ELR (cell line): Measurements from ENCODE around the gene NT5C1B.
A peak's percentile ranks its signal among the peaks of the same experiment; 100 is the strongest.

Source experiments
- DNase-seq: peaks from one replicate; pipeline ENCODE4 v3.0.0-alpha.2; 2015; ENCODE audit warnings: low read depth

The NT5C1B gene

DNA sequence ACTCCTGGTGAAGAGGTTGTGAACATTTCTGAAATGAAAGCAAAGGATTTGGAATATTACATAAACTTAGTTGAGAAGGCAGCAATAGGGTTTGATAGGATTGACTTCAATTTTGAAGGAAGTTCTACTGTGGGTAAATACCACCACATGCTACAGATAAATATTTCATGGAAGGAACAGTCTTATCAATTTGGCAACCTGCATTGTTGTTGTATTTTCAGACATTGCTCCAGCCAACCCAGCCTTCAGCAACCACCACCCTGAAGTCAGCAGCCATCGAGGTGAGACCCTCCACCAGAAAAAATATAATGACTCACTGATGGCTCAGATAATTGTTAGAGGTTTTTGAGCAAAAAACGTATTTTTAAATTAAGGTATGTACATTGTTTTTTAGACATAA lies 38.9 kb downstream of the NT5C1B start:
- no peak for DNase-seq

DNA sequence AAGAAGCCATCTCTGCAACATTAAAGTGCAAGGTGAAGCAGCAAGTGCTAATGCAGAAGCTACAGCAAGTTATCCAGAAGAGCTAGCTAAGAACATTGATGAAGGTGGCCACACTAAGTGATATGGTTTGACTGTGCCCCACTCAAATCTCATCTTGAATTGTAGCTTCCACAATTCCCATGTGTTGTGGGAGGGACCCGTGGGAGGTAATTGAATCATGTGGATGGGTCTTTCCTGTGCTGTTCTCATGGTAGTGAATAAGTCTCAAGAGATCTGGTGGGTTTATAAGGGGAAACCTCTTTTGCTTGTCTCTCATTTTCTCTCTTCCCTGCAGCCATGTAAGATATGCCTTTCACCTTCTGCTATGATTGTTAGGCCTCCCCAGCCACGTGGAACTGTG lies 40.3 kb downstream of the NT5C1B start:
- no peak for DNase-seq

DNA sequence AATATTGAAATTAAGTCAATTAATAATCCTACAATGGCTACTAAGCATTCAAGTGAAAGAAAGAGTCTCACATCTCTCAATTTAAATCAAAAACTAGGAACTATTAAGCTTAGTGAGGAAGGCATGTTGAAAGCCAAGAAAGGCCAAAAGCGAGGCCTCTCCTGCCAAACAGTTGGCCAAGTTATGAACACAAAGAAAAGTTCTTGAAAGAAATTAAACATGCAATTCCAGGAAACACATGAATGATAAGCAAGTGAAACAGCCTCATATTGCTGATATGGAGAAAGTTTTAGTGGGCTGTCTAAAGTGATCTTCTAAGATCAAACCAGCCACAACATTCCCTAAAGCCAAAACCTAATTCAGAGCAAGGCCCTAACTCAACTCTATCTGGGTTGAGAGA lies 40.7 kb downstream of the NT5C1B start:
- DNase-seq, result no peak

DNA sequence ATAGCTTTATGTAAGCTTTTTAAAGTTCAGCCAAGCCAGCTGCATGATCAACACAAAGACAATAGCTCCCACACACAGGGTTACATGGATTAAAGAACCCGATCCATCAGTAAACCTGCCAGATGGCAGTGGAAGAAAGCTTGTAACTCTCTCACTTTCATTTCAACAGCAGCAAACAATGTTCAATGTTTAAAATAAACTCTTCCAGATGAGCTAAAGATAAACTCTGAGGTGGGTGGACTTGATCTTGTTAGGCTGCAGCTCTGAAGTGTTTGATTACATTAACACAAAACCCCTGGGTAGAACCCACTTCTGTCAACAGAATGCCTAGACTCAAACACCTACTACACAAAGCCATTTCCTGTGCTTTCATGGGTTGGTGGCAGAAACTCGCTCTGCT lies 42.8 kb downstream of the NT5C1B start:
- DNase-seq, result no peak

DNA sequence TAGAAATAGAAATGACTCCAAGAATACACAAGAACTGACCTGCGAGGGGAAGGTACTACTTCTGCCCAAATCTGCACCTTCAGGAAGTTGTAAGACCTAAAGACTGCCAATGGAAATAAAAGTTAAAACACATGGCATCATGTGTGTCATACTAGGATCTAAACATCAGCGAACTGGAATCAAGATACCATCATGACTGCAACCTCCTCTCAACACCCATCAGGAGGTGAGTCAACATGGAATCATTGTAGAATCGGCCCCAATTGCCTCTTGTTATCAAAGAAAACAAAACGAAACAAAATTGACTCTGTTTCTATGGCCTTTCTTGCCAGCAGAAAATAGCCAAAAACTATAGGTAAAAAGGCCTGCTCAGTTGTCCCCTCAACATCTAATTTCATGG lies 44.0 kb downstream of the NT5C1B start:
- DNase-seq, result peak; percentile 89

DNA sequence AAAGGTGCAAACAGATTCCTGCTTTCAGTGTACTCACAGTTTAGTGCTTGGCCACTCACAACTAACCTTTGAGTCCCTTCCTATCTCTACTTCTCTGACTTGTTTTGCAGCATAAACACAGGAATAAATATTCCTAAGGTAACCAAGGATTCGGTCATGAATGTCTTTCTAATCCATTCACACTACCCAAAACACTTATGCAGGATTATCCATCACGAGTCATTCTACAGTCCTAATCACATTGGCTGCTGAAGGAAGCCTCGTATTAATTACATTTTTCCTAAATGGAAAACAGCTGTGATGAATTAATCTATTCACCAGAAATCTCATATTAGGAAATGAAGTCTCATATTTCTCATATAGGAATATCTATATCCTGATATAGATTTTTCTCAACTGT lies 45.2 kb downstream of the NT5C1B start:
- peak; percentile 20 for DNase-seq

DNA sequence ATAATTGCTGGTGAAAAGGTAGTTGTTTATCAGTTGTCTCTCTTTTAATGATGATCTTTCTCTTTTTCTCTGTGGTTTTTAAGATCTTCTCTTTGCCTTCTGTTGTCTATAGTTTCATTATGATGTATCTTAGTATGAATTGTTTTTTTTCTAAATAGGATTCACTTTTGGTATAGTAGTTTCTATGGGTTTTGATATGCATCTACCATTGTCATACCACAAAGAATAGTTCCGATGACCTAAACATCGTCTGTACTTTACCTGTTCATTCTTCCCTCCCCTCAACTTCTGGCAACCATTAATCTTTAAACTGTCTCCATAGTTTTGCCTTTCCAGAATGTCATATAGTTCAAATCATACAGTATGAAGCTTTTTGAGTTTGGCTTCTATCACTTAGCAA lies 48.5 kb downstream of the NT5C1B start:
- DNase-seq, result no peak

DNA sequence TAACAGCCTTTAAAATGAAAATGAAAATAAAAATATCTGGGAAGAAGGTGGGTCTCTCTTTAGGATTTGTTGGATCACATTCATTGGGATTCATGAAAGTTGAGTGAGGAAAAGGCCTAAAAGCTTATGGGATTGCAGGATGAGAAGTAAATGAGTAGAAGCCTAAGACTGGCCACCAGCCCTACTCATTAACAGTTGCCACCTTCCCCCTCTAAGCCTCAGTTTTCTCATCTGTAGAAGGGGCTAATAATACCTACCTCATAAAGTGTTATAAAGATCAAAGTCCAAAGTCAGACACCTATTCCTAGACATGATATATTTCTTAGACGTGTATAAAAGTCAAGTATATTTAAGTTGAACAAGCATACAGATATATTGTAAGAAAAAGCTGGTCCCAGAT lies 52.7 kb downstream of the NT5C1B start:
- no peak for DNase-seq

DNA sequence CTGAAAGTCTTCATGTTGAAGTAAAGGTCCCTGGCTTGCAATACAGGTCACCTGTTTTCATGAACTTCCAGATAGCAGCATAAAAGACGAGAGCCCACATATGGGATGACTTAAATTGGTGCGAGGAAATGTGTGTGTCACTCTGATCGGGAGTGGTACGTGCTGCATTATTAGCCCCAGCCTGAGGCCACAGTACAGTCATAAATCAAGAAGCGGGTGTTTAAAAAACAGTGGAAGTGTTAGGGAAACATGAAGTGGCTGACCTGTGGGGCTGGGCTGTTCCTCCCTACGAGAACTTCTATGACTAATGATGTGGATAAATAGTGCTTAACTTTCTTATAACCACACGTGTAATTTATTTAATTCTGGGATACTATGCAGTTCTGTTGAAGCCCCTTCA lies 53.3 kb downstream of the NT5C1B start:
- peak; percentile 63 for DNase-seq

DNA sequence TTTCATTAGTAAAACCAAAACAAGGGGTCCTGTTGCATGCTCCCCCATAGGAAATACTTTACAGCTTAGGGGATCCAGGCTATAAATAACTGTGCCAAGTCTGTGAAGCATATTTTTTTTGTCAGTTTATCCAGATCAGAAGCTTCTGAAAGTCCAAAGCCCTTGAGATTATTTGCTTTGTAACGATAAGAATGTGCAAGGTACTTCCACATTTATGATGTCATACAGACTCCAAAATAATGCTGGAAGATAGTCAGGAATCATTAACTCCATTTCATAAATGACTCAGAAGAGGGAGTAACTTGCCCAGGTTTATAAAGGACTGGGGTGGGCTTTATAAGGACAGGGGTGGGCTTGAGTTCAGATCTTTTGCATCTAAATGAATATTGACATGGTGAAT lies 58.2 kb downstream of the NT5C1B start:
- DNase-seq, result no peak

DNA sequence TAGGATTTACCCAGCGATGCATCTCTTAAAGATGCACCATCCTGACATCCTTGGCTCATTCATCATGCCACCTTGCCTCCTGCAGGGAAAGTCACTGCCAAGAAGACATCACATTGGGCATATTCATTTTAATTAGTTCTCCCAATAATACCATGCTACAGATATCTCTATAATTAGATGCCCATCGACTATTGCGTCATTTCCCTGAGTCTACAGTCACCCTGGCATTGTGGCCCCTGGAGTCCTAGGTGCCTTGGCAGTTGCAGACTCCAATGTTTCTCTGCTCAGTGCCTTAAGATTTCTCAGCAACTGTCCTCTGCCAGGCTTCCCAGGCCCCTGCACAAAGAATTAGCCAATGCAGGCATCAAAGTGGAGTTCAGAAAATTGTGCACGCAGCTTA lies 61.5 kb downstream of the NT5C1B start:
- DNase-seq, result no peak

DNA sequence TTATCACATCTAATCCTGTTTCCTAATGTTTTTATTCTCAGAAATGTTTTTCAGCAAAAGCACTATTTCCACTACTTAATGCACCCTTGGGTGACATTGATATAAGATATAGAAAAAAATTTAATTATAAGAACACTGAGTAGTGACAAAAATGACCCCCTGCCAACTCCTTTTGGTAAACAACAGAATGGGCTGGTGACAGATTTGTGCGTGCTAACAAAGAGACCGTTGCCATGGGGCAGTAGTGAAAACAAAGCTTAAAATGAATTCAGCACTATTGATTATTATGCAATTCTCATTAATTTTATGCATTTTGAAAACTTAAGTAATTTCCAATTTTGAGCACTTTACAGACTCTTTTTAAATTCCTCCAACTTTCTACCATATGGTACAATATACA lies 62.0 kb downstream of the NT5C1B start:
- no peak for DNase-seq

DNA sequence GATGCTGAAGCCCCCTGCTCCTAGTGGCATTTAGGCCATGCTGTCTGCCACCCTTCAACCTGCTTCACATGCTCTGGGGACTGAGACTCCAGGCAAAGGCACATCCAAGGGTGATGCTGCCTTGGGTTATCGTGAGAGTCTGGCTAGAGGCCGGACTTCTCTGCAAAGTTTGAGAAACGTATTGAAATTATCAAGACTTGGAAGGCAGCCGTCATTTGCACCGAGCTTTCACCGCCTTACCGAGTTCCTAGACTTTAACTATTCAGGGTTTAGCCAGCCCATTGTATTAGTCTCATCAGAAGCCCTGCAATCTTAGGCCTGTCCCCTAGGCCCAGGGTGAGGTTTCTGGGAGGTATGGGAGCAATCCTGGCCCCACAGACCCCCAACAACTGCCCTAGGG lies 62.9 kb downstream of the NT5C1B start:
- DNase-seq, result no peak

DNA sequence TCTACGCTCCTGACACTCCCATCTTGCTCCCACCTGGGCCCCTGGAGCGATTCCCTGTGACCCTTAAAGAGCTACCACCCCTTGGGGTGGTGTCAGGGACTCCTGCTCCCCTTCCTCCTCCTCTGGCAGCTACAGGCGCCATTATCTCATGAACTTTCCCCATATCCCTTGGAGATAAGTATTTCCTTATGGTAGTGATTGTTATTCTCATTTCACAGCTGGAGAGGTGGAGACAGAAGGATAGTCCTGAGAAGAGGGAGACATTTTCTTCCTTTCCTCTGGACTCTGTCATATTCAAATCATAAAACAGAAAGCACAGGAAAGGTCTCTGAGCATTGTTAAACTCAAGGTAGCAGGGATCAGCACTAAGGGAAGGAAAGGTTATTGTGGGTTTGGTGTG lies 63.5 kb downstream of the NT5C1B start:
- no peak for DNase-seq

DNA sequence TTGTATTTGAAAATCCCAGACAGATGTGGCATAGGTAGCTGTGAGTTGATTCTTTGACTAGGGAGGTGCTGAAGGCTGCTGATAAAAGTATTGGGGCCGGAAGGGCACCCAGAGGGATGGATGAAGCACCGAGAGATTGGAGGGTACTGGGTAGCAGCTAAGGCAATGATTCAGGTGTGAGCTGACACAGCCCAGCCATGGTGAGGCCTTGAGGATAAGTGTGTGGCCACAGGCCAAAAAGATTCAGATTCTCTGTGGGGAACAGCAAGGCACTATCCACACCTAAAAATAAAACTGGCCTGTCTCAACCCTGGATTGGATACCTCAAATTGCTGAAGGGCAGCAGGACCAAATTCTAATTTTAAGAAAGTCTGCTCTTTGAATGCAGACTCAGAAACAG lies 64.1 kb downstream of the NT5C1B start:
- DNase-seq, result no peak

DNA sequence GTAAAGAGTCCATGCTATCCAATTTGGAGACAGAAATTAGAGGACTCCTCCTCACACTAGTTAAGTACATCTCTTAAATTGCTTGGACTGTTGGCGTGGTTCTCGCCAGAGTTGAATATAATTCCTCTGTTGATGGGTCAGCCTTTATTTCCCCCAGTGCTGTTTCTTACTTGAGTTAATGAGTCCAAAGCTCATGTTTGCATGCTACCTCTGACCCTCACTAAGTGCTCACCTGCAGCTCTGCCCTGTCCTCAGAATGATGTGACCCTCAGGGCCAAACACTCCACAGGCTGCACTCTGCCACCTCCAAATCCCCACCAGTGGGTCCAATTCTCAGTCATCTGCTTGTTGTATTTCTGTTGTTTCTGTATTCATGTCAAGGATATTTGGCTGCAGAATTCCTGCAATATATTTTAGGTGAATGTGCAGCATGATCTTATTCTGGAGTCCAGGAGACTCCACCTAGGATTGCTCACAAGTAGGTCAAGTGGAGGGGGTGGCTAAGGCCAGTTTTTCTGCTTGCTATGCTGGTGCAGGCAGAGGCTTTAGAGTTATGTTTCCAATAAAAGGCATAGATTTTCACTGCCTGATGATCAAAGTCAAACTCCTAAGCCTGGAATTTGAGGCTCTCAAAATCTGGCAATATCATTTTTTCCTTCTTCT lies 66.8 kb downstream of the NT5C1B start:
- no peak for DNase-seq

DNA sequence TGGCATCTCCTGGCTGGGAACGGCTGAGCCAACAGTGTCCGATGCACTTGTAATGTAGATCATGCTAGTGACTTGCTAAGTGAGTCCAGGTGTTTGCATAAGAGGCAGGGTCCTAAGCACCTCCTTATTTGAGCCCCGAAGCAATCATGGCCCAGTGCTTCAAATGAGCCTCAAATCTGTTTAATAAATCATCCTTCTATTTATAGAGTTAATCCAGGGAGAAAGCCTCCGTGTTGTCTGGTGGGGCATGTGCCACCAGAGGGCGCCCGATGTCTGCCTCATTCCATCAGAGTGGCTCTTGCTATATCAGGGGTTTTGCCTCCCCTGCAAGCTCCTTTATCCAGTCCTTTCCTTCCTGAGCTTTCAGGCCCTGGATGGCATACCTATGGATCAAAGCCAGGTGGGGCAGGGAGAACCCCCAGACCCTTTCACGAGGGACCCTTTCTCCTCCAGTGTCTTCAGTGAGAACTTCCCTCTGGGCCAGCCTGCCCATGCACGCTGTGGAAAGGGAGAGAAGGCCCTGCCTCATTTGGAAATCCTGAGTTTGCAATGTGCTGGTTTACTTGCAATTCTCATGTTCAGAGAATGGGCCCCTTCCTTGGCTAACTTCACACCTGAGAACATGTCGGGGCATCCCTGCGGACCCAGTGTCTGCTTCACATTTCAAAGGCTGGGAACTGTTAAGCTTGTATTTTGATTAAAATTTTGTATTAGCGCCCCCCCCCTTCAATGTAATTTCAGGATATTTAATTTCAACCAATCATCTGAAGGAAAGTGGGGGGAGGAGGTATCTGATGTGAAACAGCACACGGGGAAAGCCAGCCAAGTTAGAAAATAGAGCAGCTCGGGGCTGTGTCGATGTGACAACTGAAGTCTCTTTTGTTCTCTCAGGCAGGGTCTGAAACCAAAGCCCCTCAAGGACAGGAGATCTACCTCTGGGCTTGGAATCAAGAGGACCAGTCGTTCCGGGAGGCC lies 68.6 kb downstream of the NT5C1B start:
- peak; percentile 75 for DNase-seq

DNA sequence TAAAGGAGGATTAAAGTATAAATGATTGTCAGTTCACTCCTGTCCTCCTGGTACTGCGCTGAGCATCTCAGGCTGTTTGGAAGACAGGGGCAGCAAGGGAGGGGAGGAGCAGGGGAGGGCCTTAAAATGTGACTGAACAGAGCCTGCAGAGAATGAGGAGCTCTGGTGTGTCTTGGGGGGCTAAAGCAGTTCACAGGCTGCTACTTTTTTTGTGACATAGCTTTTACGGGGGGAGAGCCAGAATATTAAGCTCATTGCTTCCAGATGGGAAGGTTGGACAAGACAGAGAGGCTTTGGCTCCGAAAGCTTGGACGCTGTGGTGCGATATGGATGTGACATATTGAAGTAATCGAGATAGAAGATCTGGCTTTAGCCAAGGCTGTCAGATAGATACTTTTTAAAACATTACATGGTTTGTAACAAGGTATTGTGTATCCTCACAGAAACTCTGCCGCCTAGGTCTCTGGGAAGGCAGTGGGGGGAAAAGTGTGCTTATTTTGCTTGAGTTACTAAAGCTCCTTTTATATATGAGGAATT lies 69.4 kb downstream of the NT5C1B start:
- no peak for DNase-seq

DNA sequence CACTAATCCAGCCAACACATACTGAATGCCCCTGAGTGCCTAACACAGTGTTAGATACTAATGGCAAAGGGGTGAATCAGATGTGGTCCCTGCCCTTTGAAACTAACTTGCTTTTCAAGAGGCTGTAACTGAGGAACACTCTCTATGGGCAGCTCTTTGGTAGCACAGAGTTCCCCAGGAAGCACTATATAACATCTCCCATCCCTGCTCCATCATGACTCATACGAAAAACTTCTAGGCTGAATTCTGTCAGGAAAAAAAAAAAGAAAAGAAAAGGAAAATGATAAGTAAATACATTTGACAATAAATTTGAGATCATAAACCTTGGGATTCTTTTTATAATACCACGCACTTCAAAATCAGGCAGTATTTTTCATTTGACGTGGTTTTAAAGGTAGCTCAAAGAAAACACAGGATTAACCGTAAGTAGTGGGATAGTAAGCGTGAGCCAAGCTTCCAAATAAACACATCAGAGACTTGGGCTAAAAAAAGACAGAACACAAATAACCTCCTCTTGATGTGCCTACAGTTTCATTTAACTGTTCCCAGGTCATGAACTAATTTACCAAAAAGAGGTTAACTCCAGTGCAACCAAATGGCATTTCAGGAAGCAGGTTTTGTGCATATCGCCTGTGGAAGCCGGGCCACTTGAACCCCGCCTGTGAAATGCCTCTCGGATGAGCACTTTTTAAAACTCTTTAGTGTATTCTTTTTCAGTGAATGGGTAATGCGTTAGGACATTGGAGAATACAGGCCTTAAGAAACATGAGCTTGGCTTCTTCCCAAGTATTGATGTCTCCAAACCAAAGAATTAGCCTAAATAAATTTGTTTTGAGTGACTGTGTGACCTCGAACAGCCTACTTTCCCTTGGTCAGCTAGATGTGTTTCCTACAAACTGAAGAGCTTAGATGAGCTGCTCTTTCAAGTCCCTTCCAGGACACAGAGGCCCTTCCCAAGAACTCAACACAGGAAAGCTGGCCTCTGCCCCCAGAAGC lies 71.0 kb downstream of the NT5C1B start:
- peak; percentile 69 for DNase-seq

DNA sequence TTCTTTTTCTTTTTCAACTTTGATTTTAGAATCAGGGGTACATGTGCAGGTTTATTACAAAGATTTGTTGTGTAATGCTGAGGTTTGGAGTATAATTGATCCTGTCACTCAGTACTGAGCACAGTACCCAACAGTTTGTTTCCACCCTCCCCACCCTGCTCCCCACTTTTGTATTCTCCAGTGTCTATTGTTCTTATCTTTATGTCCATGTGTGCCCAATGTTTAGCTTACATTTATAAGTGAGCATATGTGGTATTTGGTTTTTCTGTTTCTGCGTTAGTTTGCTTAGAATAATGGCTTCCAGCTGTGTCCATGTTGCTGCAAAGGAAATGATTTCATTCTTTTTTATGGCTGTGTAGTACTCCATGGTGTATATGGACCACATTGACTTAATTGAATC lies 72.0 kb downstream of the NT5C1B start:
- no peak for DNase-seq

DNA sequence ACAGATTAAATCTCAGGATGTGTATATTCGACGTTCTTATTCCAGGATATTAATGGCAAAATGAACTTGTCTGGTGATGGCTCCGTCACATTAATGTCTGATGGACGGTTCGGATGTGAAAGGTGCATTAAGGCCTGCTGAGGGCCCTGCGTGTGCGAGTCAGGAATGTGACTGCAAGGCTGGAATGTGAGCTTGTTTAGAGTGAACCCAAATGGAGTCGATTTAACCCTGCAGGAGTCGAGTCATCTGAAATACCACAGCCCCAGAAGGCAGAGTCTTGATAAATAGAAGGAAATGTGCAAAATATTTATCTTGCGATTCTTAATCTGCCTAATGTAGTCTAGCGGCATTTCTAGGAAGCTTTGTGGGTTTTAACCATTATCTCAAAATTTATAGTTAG lies 73.3 kb downstream of the NT5C1B start:
- peak; percentile 53 for DNase-seq
